ENCODE data around the gene IQCM.

GRCh38 chr4:149684516-149684915 is 131.1 kb downstream of the IQCM start:
- TF ChIP-seq POLR2AphosphoS5 (IDR thresholded peaks at IDR 0.05) (no peak), POLR2A (IDR thresholded peaks at IDR 0.05) (no peak)
- TF ChIP-seq, protein P1, sequence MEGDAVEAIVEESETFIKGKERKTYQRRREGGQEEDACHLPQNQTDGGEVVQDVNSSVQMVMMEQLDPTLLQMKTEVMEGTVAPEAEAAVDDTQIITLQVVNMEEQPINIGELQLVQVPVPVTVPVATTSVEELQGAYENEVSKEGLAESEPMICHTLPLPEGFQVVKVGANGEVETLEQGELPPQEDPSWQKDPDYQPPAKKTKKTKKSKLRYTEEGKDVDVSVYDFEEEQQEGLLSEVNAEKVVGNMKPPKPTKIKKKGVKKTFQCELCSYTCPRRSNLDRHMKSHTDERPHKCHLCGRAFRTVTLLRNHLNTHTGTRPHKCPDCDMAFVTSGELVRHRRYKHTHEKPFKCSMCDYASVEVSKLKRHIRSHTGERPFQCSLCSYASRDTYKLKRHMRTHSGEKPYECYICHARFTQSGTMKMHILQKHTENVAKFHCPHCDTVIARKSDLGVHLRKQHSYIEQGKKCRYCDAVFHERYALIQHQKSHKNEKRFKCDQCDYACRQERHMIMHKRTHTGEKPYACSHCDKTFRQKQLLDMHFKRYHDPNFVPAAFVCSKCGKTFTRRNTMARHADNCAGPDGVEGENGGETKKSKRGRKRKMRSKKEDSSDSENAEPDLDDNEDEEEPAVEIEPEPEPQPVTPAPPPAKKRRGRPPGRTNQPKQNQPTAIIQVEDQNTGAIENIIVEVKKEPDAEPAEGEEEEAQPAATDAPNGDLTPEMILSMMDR (IDR thresholded peaks at IDR 0.05 in 8 of 11, conservative IDR thresholded peaks at IDR 0.05 in 3 of 11): no peak

All from spleen (tissue), 7 donors.